BE2C (cell line): ENCODE measurements around the gene PLEKHG5.

Experiments
- DNase-seq: peaks from one replicate; pipeline ENCODE4 v3.0.0-alpha.2; 2020
- H3K27me3 ChIP-seq: fragments of 250-450 bp; sonication (Bioruptor Pico); 2 replicates; pipeline ENCODE4 v1.5.1; 2020; ENCODE audit warnings: mild to moderate bottlenecking
- H3K36me3 ChIP-seq: fragments of 250-450 bp; sonication (Bioruptor Pico); 2 replicates; pipeline ENCODE4 v1.5.1; 2020; ENCODE audit warnings: mild to moderate bottlenecking
- H3K4me1 ChIP-seq: fragments of 250-450 bp; sonication (Bioruptor Pico); 2 replicates; pipeline ENCODE4 v1.5.1; 2020
- H3K4me3 ChIP-seq: 2 replicates; pipeline ENCODE4 v1.5.1; 2011; ENCODE audit warnings: low read depth, low read length
- H3K9me3 ChIP-seq: fragments of 250-450 bp; sonication (Bioruptor Pico); 2 replicates; pipeline ENCODE4 v1.5.1; 2020
- TF ChIP-seq, protein P1 (sequence below): IDR thresholded peaks from 2 replicates; pipeline ENCODE4 v1.5.1; 2012; ENCODE audit warnings: mild to moderate bottlenecking, low read depth, low read length

Gene PLEKHG5

DNA sequence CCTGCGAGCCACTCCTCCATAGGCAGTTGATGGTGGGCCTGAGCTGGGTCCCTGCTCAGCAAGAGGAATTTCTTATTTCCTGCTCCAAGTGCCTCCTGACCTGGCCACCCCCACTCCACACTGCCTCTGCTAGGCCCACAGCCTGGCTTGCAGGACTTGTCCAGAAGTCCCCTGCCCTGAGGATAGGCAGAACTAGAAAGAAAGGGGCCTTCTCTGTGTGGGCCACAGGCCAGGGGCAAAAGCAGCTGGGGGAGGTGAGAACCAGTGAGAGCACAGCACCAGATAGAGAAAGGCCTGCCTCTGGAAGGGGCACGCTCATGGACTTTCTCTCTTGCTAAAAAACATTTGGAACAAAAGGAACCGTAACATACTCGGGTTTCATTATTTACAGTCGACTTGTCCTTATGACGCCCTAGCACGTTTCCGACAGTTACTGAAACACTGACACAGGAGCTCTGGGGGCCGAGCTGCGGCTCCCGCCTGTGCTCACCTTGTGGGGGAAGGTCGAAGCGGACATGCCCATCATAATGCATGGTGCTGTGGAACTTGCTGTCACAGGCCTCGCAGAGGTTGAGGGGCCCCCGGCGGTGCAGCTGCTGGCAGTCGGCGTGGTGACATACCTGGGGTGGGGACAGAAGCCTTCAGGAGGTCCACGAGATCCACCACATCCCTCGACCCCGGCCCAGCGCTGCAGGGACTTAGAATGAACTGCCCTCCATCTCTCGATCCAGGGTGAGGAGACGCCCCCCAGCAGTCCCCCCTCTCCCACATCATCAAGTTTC is 14.2 kb downstream of the PLEKHG5 start:
- no peaks in the 10 kb centered on the region for H3K4me1 ChIP-seq
- no peak overlapping the region for H3K4me3 ChIP-seq
- H3K9me3 ChIP-seq, result no peaks in the 10 kb centered on the region
- TF ChIP-seq, protein P1, sequence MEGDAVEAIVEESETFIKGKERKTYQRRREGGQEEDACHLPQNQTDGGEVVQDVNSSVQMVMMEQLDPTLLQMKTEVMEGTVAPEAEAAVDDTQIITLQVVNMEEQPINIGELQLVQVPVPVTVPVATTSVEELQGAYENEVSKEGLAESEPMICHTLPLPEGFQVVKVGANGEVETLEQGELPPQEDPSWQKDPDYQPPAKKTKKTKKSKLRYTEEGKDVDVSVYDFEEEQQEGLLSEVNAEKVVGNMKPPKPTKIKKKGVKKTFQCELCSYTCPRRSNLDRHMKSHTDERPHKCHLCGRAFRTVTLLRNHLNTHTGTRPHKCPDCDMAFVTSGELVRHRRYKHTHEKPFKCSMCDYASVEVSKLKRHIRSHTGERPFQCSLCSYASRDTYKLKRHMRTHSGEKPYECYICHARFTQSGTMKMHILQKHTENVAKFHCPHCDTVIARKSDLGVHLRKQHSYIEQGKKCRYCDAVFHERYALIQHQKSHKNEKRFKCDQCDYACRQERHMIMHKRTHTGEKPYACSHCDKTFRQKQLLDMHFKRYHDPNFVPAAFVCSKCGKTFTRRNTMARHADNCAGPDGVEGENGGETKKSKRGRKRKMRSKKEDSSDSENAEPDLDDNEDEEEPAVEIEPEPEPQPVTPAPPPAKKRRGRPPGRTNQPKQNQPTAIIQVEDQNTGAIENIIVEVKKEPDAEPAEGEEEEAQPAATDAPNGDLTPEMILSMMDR, result no peak
- DNase-seq, result no peak
- no peaks in the 10 kb centered on the region for H3K27me3 ChIP-seq
- H3K36me3 ChIP-seq, result no peaks in the 10 kb centered on the region

DNA sequence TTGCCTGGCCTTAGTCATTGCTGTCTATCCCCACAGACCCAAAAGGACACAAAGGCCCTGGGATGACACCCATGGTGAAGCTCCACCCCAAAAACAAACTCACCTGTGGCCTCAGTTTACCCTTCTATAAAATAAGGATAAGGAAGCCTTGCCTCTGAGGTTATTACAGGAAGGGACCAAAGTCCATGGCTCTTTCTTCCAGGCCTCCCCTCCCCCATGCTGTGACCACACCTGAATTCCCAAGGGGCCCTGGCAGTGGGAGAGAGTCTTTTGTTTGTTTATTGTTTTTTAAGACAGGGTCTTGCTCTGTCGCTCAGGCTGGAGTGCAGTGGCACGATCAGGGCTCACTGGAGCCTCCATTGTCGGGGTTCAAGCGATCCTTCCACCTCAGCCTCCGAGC is 15.0 kb downstream of the PLEKHG5 start:
- no peaks in the 10 kb centered on the region for H3K9me3 ChIP-seq
- DNase-seq, result no peak

DNA sequence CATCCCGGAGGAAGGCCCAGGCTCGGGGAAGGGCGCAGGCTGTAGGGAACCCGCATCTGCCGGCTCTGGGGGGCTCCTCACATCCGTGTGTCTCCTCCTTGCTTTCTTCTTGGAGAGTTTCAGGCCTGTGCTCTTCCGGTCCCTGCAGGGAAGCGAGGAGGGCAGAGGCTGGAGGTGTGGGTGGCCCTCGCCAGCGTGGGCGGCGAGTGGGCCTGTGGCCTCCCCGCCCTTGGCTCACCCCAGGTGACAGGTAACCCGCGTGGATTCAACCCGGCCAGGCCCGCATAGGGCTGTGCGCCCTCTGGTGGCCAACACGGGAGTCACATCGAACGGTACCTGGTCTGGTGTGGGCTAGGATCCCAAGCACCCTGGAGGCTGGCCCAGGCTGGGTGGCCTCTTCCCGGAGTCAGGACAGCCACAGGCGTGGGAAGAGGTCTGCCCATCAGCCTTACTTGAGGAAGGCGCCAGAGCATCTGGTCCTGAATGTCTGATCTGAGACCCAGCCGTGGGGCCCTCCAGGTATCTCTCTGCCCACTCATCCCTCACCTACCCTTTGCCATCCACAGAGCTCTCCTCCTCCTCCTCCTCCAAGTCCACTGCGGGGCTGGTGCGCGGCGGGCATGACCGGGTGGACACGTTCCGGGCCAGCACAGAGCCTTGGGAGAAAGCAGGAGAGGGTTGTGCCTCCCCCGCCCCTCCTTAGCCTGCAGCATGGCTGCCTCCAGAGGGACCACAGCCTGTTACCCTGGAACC is 15.9 kb downstream of the PLEKHG5 start:
- Histone ChIP-seq H3K27me3 (no peaks in the 10 kb centered on the region), H3K4me1 (no peaks in the 10 kb centered on the region), H3K4me3 (no peak overlapping the region), H3K36me3 (no peaks in the 10 kb centered on the region), H3K9me3 (no peaks in the 10 kb centered on the region)
- TF ChIP-seq, protein P1, result peak; percentile 72
- peak; percentile 53 for DNase-seq

More for the DNA sequence above, 15.0 kb downstream of the PLEKHG5 start:
- Histone ChIP-seq H3K4me3 (no peak overlapping the region), H3K27me3 (no peaks in the 10 kb centered on the region), H3K4me1 (no peaks in the 10 kb centered on the region), H3K36me3 (no peaks in the 10 kb centered on the region)
- TF ChIP-seq, protein P1, result no peak

DNA sequence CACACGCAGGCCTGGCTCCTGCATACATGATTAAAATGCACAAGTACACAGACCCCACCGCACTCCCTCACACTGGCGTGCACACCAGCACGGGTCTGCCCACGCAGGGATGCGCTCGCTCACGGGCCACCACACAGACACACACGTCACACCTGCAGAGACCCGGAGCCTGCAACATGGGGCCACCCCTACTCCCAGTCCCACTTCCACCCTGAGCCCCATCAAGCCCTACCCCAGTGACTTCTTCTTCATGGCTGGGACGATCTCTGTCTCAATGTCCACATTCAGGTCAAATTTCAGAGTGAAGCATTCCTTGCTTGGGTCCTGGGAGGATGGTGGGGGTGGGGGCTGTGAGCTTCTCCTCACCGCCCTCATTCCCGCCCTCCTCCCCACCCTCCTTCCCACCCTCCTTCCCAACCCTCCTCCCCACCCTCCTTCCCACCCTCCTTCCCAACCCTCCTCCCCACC is 16.6 kb downstream of the PLEKHG5 start:
- TF ChIP-seq, protein P1, result no peak
- Histone ChIP-seq H3K9me3 (no peaks in the 10 kb centered on the region), H3K36me3 (no peaks in the 10 kb centered on the region), H3K4me3 (no peak overlapping the region), H3K4me1 (no peaks in the 10 kb centered on the region), H3K27me3 (no peaks in the 10 kb centered on the region)
- no peak for DNase-seq

DNA sequence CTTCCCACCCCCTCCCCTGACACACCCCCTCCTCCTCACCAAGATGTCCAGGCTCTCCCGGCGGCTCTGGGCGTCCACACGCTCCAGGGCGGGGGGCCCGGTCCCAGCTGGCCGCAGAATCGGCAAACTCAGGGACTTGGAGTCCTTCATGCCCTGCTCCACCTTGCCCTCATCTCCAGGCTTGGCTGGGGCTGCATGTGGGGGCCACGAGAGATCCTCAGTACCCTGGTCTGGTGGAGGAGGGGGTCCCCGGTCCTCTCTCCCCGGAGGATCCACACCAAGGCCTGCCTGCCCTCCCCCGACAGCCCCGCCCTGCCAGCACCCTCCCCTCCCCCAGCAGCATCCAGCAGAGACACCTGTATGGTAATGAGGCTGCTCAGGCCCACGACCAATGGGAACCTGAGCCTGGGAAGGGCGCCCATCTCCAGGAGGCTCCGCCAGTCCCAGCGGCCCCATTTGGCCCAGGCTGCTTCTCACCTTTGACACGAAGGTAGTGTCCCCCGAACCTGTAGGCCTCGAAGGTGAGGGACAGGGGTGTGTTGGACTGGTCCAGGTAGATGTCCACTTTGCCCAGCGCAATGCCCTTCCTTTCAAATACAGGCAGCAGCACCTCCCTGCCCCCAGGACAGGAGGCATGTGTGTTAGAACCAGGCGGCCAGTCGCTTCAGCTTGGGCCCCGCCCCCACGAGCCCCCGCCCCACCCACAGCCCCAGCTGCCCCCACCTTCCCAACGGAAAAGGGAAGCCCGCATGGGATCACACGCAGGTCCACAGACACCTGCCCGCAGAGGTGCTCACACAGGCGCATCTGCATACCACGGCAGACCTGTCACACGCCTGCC is 17.3 kb downstream of the PLEKHG5 start:
- no peak overlapping the region for H3K4me3 ChIP-seq
- no peak for DNase-seq
- H3K4me1 ChIP-seq, result no peaks in the 10 kb centered on the region

More for the DNA sequence above, 17.3 kb downstream of the PLEKHG5 start:
- H3K27me3 ChIP-seq, result no peaks in the 10 kb centered on the region
- no peaks in the 10 kb centered on the region for H3K9me3 ChIP-seq
- H3K36me3 ChIP-seq, result no peaks in the 10 kb centered on the region
- TF ChIP-seq, protein P1, result no peak
